Measurements from ENCODE around the gene INO80C.

DNA sequence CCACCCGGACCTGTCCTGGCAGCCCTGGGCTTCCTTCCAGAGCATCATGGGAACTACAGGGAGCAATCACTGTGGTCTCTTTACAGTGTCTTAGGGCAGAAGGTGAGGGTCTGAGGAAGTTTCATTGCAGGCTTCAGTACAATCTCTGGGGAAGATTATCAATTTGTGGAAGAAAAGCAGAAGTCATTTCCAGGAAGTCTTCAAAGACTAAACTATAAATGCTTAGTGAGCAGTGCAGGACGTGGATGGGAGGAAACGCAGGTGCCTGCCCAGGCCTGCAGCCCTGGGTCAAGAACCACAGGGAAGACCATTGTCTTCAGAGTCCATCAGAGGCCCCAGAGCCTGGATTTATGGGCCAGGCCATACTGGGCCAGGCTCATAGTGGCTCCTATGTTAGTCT, 54.3 kb downstream of the INO80C start:
- no peak for TF ChIP-seq POLR2A (IDR thresholded peaks at IDR 0.05; ENCODE audit: low read length)
- no peak for TF ChIP-seq GATA1 (IDR thresholded peaks at IDR 0.05; ENCODE audit: low read depth, low read length)
